Epithelial cell of proximal tubule (primary cell): ENCODE data around the gene TEX22. TPM values are rescaled to one million over a fixed set of nuclear protein-coding genes. Genes with fewer than 3 reads are reported as not detected.

ENCODE experiments used
- DNase-seq: peaks from one replicate; pipeline ENCODE4 v3.0.0-alpha.2; 2011; ENCODE audit warnings: low read depth
- H3K4me3 ChIP-seq: 2 replicates; pipeline ENCODE4 v1.5.1; 2011; ENCODE audit warnings: low read depth, mild to moderate bottlenecking, low read length
- total RNA-seq: library from RNA; depleted of rRNA; stranded (reverse); fragments of >200 nt; gene quantifications from 2 replicates; pipeline ENCODE4 v1.2.3, GENCODE V29; 2015
- TF ChIP-seq, protein P1 (sequence below): conservative IDR thresholded peaks from 2 replicates; pipeline ENCODE4 v1.5.1; 2012; ENCODE audit warnings: low read depth, mild to moderate bottlenecking, low read length

The TEX22 gene
- total RNA-seq, 1 donor from 2014 or later: 0.29 TPM

DNA sequence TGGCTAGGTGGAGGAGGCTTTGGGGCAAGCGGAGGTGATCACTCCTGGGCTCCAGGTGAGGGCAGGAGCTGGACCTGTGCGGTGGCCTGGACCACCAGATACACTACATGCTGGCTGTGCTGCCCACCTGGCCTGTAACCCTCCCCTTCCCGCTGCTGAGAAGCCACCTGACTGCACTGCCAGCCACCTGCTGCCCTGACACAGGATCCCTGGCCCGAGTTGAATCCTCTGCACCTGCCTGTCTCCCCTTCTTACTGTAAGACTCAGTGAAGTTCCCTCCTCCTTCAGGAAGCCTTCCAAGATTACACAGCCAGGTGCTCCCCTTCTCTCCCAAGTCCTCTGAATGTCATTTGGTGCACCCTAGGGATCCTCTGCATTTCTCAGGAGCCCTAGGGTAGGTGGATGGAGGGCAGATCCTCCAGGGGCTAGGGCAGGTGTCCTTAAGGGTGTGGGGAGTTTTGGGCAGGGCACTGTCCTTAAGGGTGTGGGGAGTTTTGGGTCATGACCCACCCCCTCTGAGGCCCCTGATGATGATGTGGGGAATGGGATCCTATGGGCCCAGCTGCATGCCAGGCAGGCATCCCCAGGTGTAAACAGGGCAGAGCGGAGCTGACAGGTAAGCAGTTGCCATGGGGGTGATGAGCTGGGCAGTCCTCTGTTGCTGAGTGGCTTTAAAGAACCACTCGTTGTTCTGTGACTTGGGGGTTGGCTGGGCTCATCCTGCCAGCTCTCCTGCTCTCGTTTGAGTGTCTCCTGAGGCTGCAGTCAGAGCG is 14.6 kb downstream of the TEX22 start:
- no peak overlapping the region for H3K4me3 ChIP-seq
- TF ChIP-seq, protein P1, sequence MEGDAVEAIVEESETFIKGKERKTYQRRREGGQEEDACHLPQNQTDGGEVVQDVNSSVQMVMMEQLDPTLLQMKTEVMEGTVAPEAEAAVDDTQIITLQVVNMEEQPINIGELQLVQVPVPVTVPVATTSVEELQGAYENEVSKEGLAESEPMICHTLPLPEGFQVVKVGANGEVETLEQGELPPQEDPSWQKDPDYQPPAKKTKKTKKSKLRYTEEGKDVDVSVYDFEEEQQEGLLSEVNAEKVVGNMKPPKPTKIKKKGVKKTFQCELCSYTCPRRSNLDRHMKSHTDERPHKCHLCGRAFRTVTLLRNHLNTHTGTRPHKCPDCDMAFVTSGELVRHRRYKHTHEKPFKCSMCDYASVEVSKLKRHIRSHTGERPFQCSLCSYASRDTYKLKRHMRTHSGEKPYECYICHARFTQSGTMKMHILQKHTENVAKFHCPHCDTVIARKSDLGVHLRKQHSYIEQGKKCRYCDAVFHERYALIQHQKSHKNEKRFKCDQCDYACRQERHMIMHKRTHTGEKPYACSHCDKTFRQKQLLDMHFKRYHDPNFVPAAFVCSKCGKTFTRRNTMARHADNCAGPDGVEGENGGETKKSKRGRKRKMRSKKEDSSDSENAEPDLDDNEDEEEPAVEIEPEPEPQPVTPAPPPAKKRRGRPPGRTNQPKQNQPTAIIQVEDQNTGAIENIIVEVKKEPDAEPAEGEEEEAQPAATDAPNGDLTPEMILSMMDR: no peak
- DNase-seq: no peak

DNA sequence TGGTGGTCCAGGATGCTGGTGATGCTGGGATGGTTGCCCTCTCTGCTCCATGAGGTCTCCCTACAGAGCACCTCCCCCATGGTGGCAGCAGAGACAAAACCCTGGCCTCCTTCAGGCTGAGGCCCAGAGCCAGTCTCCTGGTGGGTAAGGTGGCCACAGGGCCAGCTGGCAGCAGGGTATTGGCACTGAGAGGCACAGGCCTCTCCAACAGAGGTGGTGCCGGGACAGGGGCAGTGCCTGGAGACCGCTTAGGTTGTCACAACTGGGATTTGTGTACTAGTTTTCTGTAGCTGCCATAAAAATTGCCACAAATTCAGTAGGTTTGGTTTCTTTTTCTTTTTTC is 15.2 kb downstream of the TEX22 start:
- H3K4me3 ChIP-seq: no peak overlapping the region
- DNase-seq: no peak
- TF ChIP-seq, protein P1: no peak

DNA sequence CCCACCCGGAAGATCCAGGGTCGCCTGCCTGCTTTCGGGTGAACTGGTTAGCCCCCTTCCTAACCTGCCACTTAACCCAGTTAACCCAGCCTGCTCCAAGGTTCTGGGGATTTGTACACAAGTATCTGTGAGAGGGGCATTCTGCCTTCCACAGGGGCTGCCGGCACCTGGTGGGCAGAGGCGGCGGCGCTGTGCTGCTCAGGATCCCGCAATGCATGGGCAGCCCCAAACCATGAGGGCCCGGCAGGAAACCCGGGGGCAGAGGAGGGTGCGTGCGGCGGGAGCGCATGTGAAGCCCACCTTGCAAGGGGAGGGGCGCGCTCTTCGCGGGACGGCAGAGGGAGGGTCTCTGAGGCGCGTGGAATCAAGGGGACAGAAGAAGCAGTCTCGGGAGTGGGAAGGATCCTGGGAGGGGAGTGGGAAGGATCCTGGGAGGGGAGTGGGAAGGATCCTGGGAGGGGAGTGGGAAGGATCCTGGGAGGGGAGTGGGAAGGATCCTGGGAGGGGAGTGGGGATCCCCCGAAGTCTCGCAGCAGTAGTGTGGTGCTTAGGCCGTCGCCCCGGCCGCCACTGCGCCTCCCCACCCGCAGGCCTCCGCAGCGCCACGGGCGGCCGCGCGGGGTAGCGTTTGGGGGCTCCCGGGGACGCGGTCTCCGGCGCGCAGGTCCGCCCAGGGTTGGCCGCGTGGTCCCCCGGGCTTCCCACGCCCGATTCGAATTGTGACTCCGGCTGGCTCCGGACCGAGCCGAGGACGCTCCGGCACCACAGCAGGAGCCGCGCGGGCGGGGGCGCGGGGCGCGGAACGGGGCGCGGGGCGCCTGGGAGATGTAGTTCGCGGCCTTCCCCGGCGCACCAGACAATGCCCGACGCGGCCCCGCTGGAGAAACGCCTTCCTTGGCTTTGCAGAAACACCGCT is 16.4 kb downstream of the TEX22 start:
- DNase-seq: no peak
- TF ChIP-seq, protein P1: peak; percentile 44
- peak overlapping the region; percentile 54 for H3K4me3 ChIP-seq

DNA sequence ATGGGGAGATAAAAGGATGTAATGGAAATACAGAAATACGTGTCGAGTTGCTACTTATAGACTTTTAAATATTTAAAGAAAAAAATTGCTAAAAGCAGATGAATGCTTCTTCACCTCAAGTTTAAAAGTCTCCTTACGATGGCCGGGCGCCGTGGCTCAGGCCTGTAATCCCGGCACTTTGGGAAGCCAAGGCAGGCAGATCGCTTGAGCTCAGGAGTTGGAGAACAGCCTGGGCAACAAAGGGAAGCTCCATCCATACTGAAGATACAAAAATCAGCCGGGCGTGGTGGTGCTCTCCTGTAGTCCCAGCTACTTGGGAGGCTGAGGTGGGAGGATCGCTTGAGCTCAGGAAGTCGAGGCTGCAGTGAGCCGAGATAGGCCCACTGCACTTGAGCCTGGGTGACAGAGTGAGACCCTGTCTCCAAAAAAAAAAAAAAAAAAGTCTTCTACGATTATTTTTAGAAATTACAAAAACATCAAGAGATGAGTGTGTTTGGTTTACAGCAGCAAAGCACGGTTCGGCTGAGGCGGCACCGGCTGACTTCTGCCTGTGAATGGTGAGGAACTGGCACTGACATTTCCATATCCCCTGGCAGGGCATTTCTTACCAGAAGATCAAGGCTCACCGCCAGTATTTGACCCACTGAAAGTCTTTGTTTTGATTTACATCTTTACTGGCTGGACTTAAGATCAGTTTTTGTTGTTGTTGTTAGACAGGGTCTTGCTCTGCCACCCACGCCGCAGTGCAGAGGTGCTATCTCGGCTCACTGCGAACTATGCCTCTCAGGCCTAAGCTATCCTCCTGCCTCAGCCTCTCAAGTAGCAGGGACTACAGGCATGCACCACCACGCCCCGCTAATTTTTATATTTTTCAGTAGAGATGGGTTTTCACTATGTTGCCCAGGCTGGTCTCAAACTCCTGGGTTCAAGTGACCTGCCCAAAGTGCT is 17.4 kb downstream of the TEX22 start:
- H3K4me3 ChIP-seq: peak overlapping the region; percentile 54
- TF ChIP-seq, protein P1: no peak
- DNase-seq: no peak

DNA sequence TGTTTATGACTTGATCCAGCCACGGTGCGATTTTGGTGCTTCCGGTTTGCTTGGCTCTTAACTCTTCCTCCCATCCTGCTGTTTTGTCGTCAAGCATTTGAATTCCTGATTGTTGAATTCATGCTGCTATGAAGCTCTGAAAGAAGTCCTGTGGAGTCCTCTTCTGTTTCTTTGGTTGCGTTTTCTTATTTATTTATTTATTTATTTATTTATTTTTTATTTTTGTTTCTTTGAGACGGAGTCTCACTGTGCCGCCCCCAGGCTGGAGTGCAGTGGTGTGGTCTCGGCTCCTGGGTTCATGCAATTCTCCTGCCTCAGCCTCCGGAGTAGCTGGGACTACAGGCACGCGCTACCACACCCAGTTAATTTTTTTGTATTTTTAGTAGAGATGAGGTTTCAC is 18.3 kb downstream of the TEX22 start:
- DNase-seq: no peak
- no peak overlapping the region for H3K4me3 ChIP-seq
- TF ChIP-seq, protein P1: no peak

DNA sequence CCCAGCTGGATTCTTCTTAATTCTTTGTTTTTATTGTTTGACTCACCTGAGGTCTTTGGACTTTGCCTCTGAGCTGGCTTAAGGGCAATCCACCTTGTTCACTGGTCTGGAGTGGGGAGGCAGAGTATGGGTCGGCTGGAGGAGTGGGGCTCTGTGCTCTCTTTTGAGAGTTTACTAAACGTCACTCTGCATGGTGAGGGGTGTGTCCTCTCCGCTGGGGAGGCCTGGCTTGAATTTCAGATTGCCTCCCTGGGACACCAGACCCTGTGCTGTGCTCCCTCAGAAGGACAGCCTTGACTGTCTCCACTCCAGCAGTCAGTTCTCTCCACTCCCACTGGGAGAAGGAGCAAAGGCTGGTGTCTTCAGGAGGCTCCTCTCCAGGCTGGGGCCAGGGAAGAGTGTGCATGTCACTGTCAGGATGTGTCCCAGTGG is 19.4 kb downstream of the TEX22 start:
- no peak for DNase-seq

More for the DNA sequence above, 19.4 kb downstream of the TEX22 start:
- H3K4me3 ChIP-seq: no peak overlapping the region
- TF ChIP-seq, protein P1: no peak
